ENCODE measurements around the gene TMEM207. TPM values are rescaled to one million over a fixed set of nuclear protein-coding genes. Genes with fewer than 3 reads are reported as not detected.
A peak's percentile ranks its signal among the peaks of the same experiment; 100 is the strongest.

The TMEM207 gene
- total RNA-seq, 1 donor = not detected

DNA sequence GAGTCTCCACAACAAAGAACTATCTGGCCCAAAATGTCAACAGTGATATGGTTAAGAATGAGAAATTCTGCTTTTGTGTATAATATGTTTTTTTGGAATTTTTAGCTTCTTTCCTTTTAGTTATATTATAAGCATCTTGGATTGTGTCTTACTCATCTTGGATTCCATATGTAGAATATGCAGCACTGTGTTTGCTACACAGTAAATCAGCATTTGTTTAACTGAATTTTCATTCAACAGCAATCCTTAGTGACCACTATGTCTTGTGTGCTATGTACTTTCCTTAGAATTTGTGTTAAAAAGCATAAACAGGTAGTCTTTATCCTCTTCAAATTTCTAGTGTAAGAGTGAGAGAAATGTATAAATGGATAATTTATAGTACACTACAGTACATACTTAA lies 18.2 kb upstream of the TMEM207 start:
- Histone ChIP-seq H3K4me2 (ENCODE audit: insufficient read depth, low read length) (no peak overlapping the region), H3K36me3 (ENCODE audit: insufficient read depth, low read length) (no peaks in the 10 kb centered on the region), H3K4me3 (ENCODE audit: insufficient read depth, low read length) (no peak overlapping the region), H4K20me1 (ENCODE audit: insufficient read depth, low read length) (no peaks in the 10 kb centered on the region), H3K4me1 (ENCODE audit: insufficient read depth, low read length) (no peaks in the 10 kb centered on the region), H3K79me2 (ENCODE audit: insufficient read depth, low read length) (no peaks in the 10 kb centered on the region), H3K27me3 (ENCODE audit: insufficient read depth, low read length) (no peaks in the 10 kb centered on the region), H3K9me3 (ENCODE audit: low read depth, low read length) (no peaks in the 10 kb centered on the region), H2AFZ (ENCODE audit: low read length) (no peak overlapping the region), H3K27ac (ENCODE audit: low read depth, low read length) (no peak overlapping the region)
- TF ChIP-seq, protein P1, sequence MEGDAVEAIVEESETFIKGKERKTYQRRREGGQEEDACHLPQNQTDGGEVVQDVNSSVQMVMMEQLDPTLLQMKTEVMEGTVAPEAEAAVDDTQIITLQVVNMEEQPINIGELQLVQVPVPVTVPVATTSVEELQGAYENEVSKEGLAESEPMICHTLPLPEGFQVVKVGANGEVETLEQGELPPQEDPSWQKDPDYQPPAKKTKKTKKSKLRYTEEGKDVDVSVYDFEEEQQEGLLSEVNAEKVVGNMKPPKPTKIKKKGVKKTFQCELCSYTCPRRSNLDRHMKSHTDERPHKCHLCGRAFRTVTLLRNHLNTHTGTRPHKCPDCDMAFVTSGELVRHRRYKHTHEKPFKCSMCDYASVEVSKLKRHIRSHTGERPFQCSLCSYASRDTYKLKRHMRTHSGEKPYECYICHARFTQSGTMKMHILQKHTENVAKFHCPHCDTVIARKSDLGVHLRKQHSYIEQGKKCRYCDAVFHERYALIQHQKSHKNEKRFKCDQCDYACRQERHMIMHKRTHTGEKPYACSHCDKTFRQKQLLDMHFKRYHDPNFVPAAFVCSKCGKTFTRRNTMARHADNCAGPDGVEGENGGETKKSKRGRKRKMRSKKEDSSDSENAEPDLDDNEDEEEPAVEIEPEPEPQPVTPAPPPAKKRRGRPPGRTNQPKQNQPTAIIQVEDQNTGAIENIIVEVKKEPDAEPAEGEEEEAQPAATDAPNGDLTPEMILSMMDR (IDR thresholded peaks at IDR 0.05; ENCODE audit: extremely low read depth, low read depth, low read length) = no peak
- no peak for DNase-seq (ENCODE audit: insufficient read length, low spot score, missing footprints)

DNA sequence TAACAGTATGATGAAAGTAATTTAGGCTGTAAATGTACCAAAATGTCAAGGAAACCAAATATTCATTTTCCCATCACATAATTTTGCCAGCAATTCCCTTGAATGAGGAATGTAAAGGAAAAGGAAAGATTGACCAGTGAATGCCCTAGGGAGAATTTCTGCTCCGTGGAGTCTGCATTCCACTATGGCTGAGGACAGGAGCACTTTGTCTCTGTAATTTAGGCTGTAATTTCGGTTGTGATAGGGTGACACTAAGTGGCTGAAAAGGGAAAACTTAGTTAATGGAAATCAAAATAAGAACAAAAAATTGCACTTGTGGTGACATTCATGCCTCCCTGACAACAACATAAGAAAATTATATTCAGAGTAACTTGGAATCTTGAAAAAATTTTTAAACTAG lies 8.3 kb upstream of the TMEM207 start:
- Histone ChIP-seq H4K20me1 (ENCODE audit: insufficient read depth, low read length) (no peaks in the 10 kb centered on the region), H3K36me3 (ENCODE audit: insufficient read depth, low read length) (no peaks in the 10 kb centered on the region), H2AFZ (ENCODE audit: low read length) (peak overlapping the region; percentile 2), H3K79me2 (ENCODE audit: insufficient read depth, low read length) (no peaks in the 10 kb centered on the region), H3K4me1 (ENCODE audit: insufficient read depth, low read length) (no peaks in the 10 kb centered on the region), H3K27ac (ENCODE audit: low read depth, low read length) (no peak overlapping the region), H3K9me3 (ENCODE audit: low read depth, low read length) (no peaks in the 10 kb centered on the region), H3K4me3 (ENCODE audit: insufficient read depth, low read length) (no peak overlapping the region), H3K4me2 (ENCODE audit: insufficient read depth, low read length) (peak overlapping the region; percentile 23), H3K27me3 (ENCODE audit: insufficient read depth, low read length) (no peaks in the 10 kb centered on the region)
- TF ChIP-seq, protein P1 (IDR thresholded peaks at IDR 0.05; ENCODE audit: extremely low read depth, low read depth, low read length) = no peak
- no peak for DNase-seq (ENCODE audit: insufficient read length, low spot score, missing footprints)

DNA sequence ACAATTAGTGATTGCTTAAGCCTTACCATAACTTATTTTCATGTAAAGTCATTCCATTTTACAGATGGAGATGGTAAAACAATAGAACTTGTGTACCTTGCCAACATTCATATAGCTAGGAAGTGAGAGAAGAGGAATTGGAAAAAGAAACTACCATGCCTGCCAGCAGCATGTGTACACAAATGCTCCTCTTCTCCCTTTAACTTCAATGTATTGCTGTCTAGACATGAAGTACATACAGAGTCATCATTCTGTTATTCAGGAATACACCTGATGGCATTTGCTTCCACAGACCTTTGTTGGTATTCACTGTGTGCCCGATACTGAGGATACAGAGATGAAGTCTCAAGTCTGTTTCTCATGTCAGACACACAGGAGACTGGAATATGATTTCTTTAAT lies 7.1 kb upstream of the TMEM207 start:
- Histone ChIP-seq H3K27ac (ENCODE audit: low read depth, low read length) (no peak overlapping the region), H2AFZ (ENCODE audit: low read length) (peak overlapping the region; percentile 63), H3K27me3 (ENCODE audit: insufficient read depth, low read length) (no peaks in the 10 kb centered on the region), H3K79me2 (ENCODE audit: insufficient read depth, low read length) (no peaks in the 10 kb centered on the region), H3K4me2 (ENCODE audit: insufficient read depth, low read length) (no peak overlapping the region), H4K20me1 (ENCODE audit: insufficient read depth, low read length) (no peaks in the 10 kb centered on the region), H3K9me3 (ENCODE audit: low read depth, low read length) (no peaks in the 10 kb centered on the region), H3K36me3 (ENCODE audit: insufficient read depth, low read length) (no peaks in the 10 kb centered on the region), H3K4me1 (ENCODE audit: insufficient read depth, low read length) (no peaks in the 10 kb centered on the region), H3K4me3 (ENCODE audit: insufficient read depth, low read length) (no peak overlapping the region)
- TF ChIP-seq, protein P1 (IDR thresholded peaks at IDR 0.05; ENCODE audit: extremely low read depth, low read depth, low read length) = no peak
- DNase-seq (ENCODE audit: insufficient read length, low spot score, missing footprints) = no peak

DNA sequence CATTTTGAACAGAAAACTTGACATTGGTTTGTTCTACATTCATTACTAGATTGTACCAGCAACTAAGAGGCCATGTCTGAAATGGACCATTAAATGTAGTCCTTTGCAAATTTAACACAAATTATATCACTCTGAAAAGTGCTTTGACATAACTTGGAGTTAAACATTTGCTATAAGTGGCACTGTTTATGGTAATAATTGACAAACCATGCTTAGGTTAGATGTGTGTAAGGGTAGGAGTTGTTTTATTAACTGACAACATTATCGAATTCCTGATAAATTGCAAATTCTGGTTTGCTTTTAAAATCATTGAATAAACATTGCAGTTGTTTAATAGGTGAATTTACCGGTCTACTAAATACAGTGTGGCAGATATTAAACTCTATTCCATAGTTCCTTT lies 6.1 kb upstream of the TMEM207 start:
- Histone ChIP-seq H3K4me1 (ENCODE audit: insufficient read depth, low read length) (no peaks in the 10 kb centered on the region), H3K4me3 (ENCODE audit: insufficient read depth, low read length) (no peak overlapping the region)
- TF ChIP-seq, protein P1 (IDR thresholded peaks at IDR 0.05; ENCODE audit: extremely low read depth, low read depth, low read length) = no peak

More for the DNA sequence above, 6.1 kb upstream of the TMEM207 start:
- Histone ChIP-seq H3K27ac (ENCODE audit: low read depth, low read length) (no peak overlapping the region), H3K9me3 (ENCODE audit: low read depth, low read length) (no peaks in the 10 kb centered on the region), H3K36me3 (ENCODE audit: insufficient read depth, low read length) (no peaks in the 10 kb centered on the region), H2AFZ (ENCODE audit: low read length) (no peak overlapping the region), H3K79me2 (ENCODE audit: insufficient read depth, low read length) (no peaks in the 10 kb centered on the region), H4K20me1 (ENCODE audit: insufficient read depth, low read length) (no peaks in the 10 kb centered on the region), H3K4me2 (ENCODE audit: insufficient read depth, low read length) (no peak overlapping the region), H3K27me3 (ENCODE audit: insufficient read depth, low read length) (no peaks in the 10 kb centered on the region)
- DNase-seq (ENCODE audit: insufficient read length, low spot score, missing footprints) = no peak

All from osteoblast (primary cell).